ENCODE results near the gene TMEM43.

- no peak for TF ChIP-seq MYC (IDR thresholded peaks at IDR 0.05; ENCODE audit: low read depth, low read length)
- TF ChIP-seq, protein P1, sequence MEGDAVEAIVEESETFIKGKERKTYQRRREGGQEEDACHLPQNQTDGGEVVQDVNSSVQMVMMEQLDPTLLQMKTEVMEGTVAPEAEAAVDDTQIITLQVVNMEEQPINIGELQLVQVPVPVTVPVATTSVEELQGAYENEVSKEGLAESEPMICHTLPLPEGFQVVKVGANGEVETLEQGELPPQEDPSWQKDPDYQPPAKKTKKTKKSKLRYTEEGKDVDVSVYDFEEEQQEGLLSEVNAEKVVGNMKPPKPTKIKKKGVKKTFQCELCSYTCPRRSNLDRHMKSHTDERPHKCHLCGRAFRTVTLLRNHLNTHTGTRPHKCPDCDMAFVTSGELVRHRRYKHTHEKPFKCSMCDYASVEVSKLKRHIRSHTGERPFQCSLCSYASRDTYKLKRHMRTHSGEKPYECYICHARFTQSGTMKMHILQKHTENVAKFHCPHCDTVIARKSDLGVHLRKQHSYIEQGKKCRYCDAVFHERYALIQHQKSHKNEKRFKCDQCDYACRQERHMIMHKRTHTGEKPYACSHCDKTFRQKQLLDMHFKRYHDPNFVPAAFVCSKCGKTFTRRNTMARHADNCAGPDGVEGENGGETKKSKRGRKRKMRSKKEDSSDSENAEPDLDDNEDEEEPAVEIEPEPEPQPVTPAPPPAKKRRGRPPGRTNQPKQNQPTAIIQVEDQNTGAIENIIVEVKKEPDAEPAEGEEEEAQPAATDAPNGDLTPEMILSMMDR (IDR thresholded peaks at IDR 0.05; ENCODE audit: low read depth, low read length), result no peak
Measured at GRCh38 chr3:14141144-14141543, 16.3 kb downstream of the TMEM43 start.

Data from NB4 (cell line).